K562 (cell line): ENCODE measurements around the gene AFF3. TPM values are rescaled to one million over a fixed set of nuclear protein-coding genes. Genes with fewer than 3 reads are reported as not detected.

ENCODE experiments used
- ATAC-seq: fragments of 200-7000 bp; cut with Tn5 transposase; 3 replicates; pipeline ENCODE4 v1.9.1; 2020; ENCODE audit warnings: moderate library complexity
- BruUV-seq: library from RNA; stranded (reverse); fragments of 400-500 nt; replicated peaks from 2 replicates; lab custom pipeline; 2021; lab: Mats Ljungman, UMichigan
- CTCF ChIA-PET: fragments of 300-600 bp; formaldehyde crosslinking; extraction: SDS; loops from one replicate; lab custom pipeline; 2021; ENCODE audit warnings: low intra/inter-chr PET ratio; lab: Yijun Ruan, JAX
- POLR2A ChIA-PET: fragments of 300-600, 350-650 bp; sonication (Branson Sonifier 250); formaldehyde crosslinking; extraction: SDS; loops from one replicate; lab custom pipeline; 2021; ENCODE audit warnings: antibody characterized with exemption, inconsistent platforms; lab: Yijun Ruan, JAX
- DNase-seq, 4 experiments: peaks; one replicate each; pipeline versions ENCODE4 v3.0.0 to v3.0.0-alpha.2; 2011 to 2018; ENCODE audit warnings: low spot score in 3 of 4, mixed read lengths in 3 of 4; ENCODE audit errors: extremely low read depth in 1 of 4
- FAIRE-seq: peaks from 2 replicates; lab custom pipeline; 2011; peaks lifted over from hg19 to GRCh38; lab: Jason Lieb, UNC
- H2AFZ ChIP-seq: 2 replicates; pipeline ENCODE4 v1.6.0; 2011; ENCODE audit warnings: low read depth, low read length, control low read depth, inconsistent platforms
- H3K27ac ChIP-seq: fragments of 200-600 bp; 3 replicates; pipeline ENCODE4 v1.8.0; 2011; ENCODE audit warnings: low read depth, mild to moderate bottlenecking, control low read depth, inconsistent platforms, low read length, moderate library complexity, mixed read lengths; ENCODE audit errors: extremely low read depth
- H3K27me3 ChIP-seq, 2 experiments: fragments of 300-600 bp in 1 of 2; 2 replicates in 1 of 2; 3 replicates in 1 of 2; pipeline versions ENCODE4 v1.6.0 to v1.8.0; 2011; ENCODE audit warnings: inconsistent platforms in 2 of 2, low read length in 2 of 2, mild to moderate bottlenecking in 1 of 2, mixed read lengths in 1 of 2, moderate library complexity in 1 of 2; ENCODE audit not compliant: control insufficient read depth in 2 of 2, insufficient read depth in 2 of 2
- H3K36me3 ChIP-seq: fragments of 300-600 bp; 3 replicates; pipeline ENCODE4 v1.8.0; 2011; ENCODE audit warnings: mild to moderate bottlenecking, low read length, inconsistent platforms; ENCODE audit not compliant: control insufficient read depth, insufficient read depth
- H3K4me1 ChIP-seq, 2 experiments: fragments of 200-600 bp in 1 of 2; replicated peaks in 1 of 2; 2 replicates in 1 of 2; 3 replicates in 1 of 2; pipeline versions ENCODE4 v1.5.1 to v1.8.0; 2011; ENCODE audit warnings: inconsistent platforms in 2 of 2, low read length in 2 of 2, mild to moderate bottlenecking in 1 of 2, mixed read lengths in 1 of 2, moderate library complexity in 1 of 2; ENCODE audit not compliant: control insufficient read depth in 2 of 2, insufficient read depth in 2 of 2
- H3K4me2 ChIP-seq: 2 replicates; pipeline ENCODE4 v1.6.1; 2011; ENCODE audit warnings: low read length, control low read depth, inconsistent platforms, mixed read lengths; ENCODE audit not compliant: insufficient read depth
- H3K4me3 ChIP-seq: fragments of 200-600 bp; sonication (generic), shearing (Covaris generic); 2 replicates; pipeline ENCODE4 v1.5.1; 2016; ENCODE audit warnings: control low read depth, inconsistent platforms
- H3K79me2 ChIP-seq: fragments of 200-600 bp; 3 replicates; pipeline ENCODE4 v1.8.0; 2011; ENCODE audit warnings: low read length, inconsistent platforms; ENCODE audit not compliant: control insufficient read depth, insufficient read depth
- H3K9ac ChIP-seq, 2 experiments: 2 replicates each; pipeline versions ENCODE4 v1.6.0 to v1.6.1; 2011; ENCODE audit warnings: low read depth in 2 of 2, low read length in 2 of 2, control low read depth in 1 of 2, inconsistent platforms in 1 of 2, mild to moderate bottlenecking in 1 of 2, mixed read lengths in 1 of 2; ENCODE audit not compliant: insufficient read depth in 1 of 2
- H3K9me1 ChIP-seq: one replicate; pipeline ENCODE4 v1.6.0; 2011; ENCODE audit warnings: inconsistent platforms, mild to moderate bottlenecking, low read length, moderate library complexity; ENCODE audit not compliant: control insufficient read depth, insufficient read depth
- H3K9me3 ChIP-seq: replicated peaks from 2 replicates; pipeline ENCODE4 v1.5.1; 2011; ENCODE audit warnings: low read depth, low read length, inconsistent platforms; ENCODE audit not compliant: control insufficient read depth, insufficient read depth
- H4K20me1 ChIP-seq: replicated peaks from 2 replicates; pipeline ENCODE4 v1.6.1; 2011; ENCODE audit warnings: low read length, inconsistent platforms, mixed read lengths; ENCODE audit not compliant: control insufficient read depth, insufficient read depth
- CEBPG ChIP-seq, 3 experiments: fragments of 200-800 bp in 1 of 3; sonication (Bioruptor generic) in 1 of 3; sonication (generic) in 1 of 3; formaldehyde crosslinking in 1 of 3; IDR thresholded peaks in 2 of 3; conservative IDR thresholded peaks in 1 of 3; 2 replicates each; pipeline versions ENCODE4 v1.6.1 to v1.8.0; 2016 to 2022; ENCODE audit warnings: missing compliant biosample characterization in 2 of 3, missing genetic modification characterization in 2 of 3, mild to moderate bottlenecking in 1 of 3, missing genetic modification reagents in 1 of 3
- IRF2 ChIP-seq: sonication (generic); formaldehyde crosslinking; IDR thresholded peaks from 2 replicates; pipeline ENCODE4 v1.8.1; 2022; ENCODE audit warnings: mild to moderate bottlenecking, missing genetic modification reagents
- KAT8 ChIP-seq: fragments of 450-650 bp; IDR thresholded peaks from 2 replicates; pipeline ENCODE4 v1.6.1; 2016; ENCODE audit warnings: low read depth, mild to moderate bottlenecking
- KLF1 ChIP-seq: fragments of 450-650 bp; IDR thresholded peaks from 2 replicates; pipeline ENCODE4 v1.6.1; 2016; ENCODE audit warnings: missing genetic modification characterization, missing compliant biosample characterization
- POLR3A ChIP-seq: IDR thresholded peaks from 2 replicates; pipeline ENCODE4 v1.6.1; 2011; ENCODE audit warnings: borderline replicate concordance, mild to moderate bottlenecking, moderate library complexity; ENCODE audit not compliant: insufficient read length, insufficient read depth; ENCODE audit errors: extremely low read depth
- RBBP5 ChIP-seq: fragments of 200-600 bp; sonication (generic); IDR thresholded peaks from 2 replicates; pipeline ENCODE4 v1.6.1; 2012; ENCODE audit warnings: borderline replicate concordance, mild to moderate bottlenecking, low read length, control low read depth, inconsistent platforms; ENCODE audit not compliant: insufficient read depth, poor library complexity, severe bottlenecking
- SAFB2 ChIP-seq: fragments of 200-400 bp; formaldehyde crosslinking; IDR thresholded peaks from 2 replicates; pipeline ENCODE4 v1.6.1; 2018; ENCODE audit warnings: borderline replicate concordance, low read length, low read depth, moderate library complexity; ENCODE audit not compliant: severe bottlenecking
- SMARCB1 ChIP-seq: IDR thresholded peaks from 2 replicates; pipeline ENCODE4 v1.6.1; 2011; ENCODE audit warnings: improper control_type of control experiment, low read depth; ENCODE audit not compliant: insufficient read length
- SMC3 ChIP-seq: conservative IDR thresholded peaks from 2 replicates; pipeline ENCODE4 v1.6.1; 2011; ENCODE audit warnings: low read depth, low read length, improper control_type of control experiment; ENCODE audit not compliant: insufficient read depth
- SP2 ChIP-seq: IDR thresholded peaks from 2 replicates; pipeline ENCODE4 v1.6.1; 2011; ENCODE audit warnings: mild to moderate bottlenecking, low read depth, low read length, moderate library complexity; ENCODE audit not compliant: poor library complexity, severe bottlenecking; ENCODE audit errors: extremely low read depth
- TCFL5 ChIP-seq: fragments of 250-450 bp; sonication (Bioruptor Pico); conservative IDR thresholded peaks from 2 replicates; pipeline ENCODE4 v1.6.1; 2021; ENCODE audit warnings: mild to moderate bottlenecking, moderate library complexity, matching md5 sums
- WGBS: fragments of 100-300 bp; shearing (Covaris generic); methylation state at CpG from one replicate; pipeline ENCODE4 v1.1.6; 2016; ENCODE audit warnings: low coverage, mixed read lengths; ENCODE audit not compliant: insufficient coverage; ENCODE audit errors: missing lambda C conversion rate; 5-methylcytosine and 5-hydroxymethylcytosine counted together
- in situ Hi-C: fragments of 300-500 bp; cut with MboI; formaldehyde crosslinking; loops from 4 replicates; pipeline ENCODE4 v1.15.0; 2018; ENCODE audit warnings: inconsistent platforms, mixed read lengths
- intact Hi-C: fragments of 100-400 bp; cut with micrococcal nuclease; formaldehyde crosslinking; loops from 2 replicates; pipeline ENCODE4 v1.14.2; 2022
- polyA plus RNA-seq, 8 experiments: library from polyadenylated mRNA; depleted of rRNA in 4 of 8; stranded (reverse) in 5 of 8; unstranded in 3 of 8; fragments of >200 nt; fragmentation: Nextera tagmentation in 2 of 8; fragmentation: Illumina TruSeq in 1 of 8; extraction: Ambion mirVana in 2 of 8; extraction: Trizol in 1 of 8; gene quantifications; 2 replicates each; pipeline versions ENCODE4 v1.2.1 to v1.2.3, GENCODE V29; 2011 to 2014; ENCODE audit warnings: inconsistent platforms in 1 of 8, missing spikeins in 1 of 8
- total RNA-seq, 7 experiments: library from RNA; depleted of rRNA in 6 of 7; stranded (reverse); fragments of >200 nt in 6 of 7; fragmentation: Illumina TruSeq in 2 of 7; extraction: Trizol in 2 of 7; gene quantifications; 2 replicates each; pipeline versions ENCODE4 v1.2.1 to v1.2.3, GENCODE V29; 2011 to 2021; ENCODE audit warnings: low replicate concordance in 1 of 7
- TF ChIP-seq, protein P1 (sequence below): fragments of 250-450 bp; sonication (Bioruptor Pico); IDR thresholded peaks from 2 replicates; pipeline ENCODE4 v1.8.0; 2022; ENCODE audit warnings: inconsistent platforms
- TF ChIP-seq, protein P2 (sequence below): fragments of 250-450 bp; sonication (Bioruptor Pico); IDR thresholded peaks from 2 replicates; pipeline ENCODE4 v1.8.0; 2022; ENCODE audit warnings: moderate library complexity, mild to moderate bottlenecking, inconsistent platforms
- TF ChIP-seq, protein P3 (sequence below), 2 experiments: fragments of 150-350 bp in 1 of 2; IDR thresholded peaks; 2 replicates each; pipeline ENCODE4 v1.6.1; 2012 to 2016; ENCODE audit warnings: low read depth in 2 of 2, low read length in 2 of 2, mild to moderate bottlenecking in 1 of 2, moderate library complexity in 1 of 2

Gene AFF3
- total and polyA plus RNA-seq, 9 of the 15 experiments (the other 6 are each of a cell fraction or from before 2014, with no cell fraction given) = 0.02 to 0.11 TPM; not detected in 7

GRCh38 chr2:100075532-100075931 is 66.9 kb downstream of the AFF3 start (continued):
- TF ChIP-seq, protein P1, sequence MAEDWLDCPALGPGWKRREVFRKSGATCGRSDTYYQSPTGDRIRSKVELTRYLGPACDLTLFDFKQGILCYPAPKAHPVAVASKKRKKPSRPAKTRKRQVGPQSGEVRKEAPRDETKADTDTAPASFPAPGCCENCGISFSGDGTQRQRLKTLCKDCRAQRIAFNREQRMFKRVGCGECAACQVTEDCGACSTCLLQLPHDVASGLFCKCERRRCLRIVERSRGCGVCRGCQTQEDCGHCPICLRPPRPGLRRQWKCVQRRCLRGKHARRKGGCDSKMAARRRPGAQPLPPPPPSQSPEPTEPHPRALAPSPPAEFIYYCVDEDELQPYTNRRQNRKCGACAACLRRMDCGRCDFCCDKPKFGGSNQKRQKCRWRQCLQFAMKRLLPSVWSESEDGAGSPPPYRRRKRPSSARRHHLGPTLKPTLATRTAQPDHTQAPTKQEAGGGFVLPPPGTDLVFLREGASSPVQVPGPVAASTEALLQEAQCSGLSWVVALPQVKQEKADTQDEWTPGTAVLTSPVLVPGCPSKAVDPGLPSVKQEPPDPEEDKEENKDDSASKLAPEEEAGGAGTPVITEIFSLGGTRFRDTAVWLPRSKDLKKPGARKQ (CRISPR knock-in tag) = no peak
- TF ChIP-seq KLF1 (tag) = no peak
- no peak for TF ChIP-seq CEBPG (CRISPR knock-in tag; IDR thresholded peaks at IDR 0.05)
- no peak for TF ChIP-seq CEBPG (tag; conservative IDR thresholded peaks at IDR 0.05 in 1 of 2, IDR thresholded peaks at IDR 0.05 in 1 of 2)
- no peak for TF ChIP-seq SP2
- no peak for TF ChIP-seq SMARCB1
- TF ChIP-seq TCFL5 (CRISPR knock-in tag) = no peak
- no peak for TF ChIP-seq SMC3
- no peak for TF ChIP-seq POLR3A

DNA sequence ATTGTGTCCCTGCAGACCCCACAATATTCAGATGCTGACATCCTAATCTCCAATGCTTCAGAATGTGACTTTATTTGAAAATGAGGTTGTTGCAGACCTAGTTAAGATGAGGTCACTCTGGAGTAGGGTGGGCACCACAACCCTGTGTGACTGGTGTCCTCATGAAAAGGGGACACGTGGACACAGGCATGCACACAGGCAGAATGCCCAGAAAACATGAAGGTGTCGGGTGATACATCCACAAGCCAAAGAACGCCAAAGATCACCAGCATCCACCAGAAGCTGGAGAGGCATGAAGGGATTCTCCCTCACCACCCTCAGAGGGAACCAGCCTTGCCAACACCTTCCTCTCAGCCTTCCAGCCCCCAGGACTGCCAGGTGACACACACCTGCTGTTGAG is 69.3 kb downstream of the AFF3 start:
- CTCF ChIA-PET = no interaction called here
- no peaks in the 10 kb centered on the region for H3K9me1 ChIP-seq
- no peaks in the 10 kb centered on the region for H3K4me1 ChIP-seq
- 0% methylated on average over 3 of the region's 3 CpGs for WGBS
- no peaks in the 10 kb centered on the region for H4K20me1 ChIP-seq
- no peak overlapping the region for H3K4me3 ChIP-seq
- BruUV-seq = no TSS peak
- POLR2A ChIA-PET = interaction anchor here (1.7 kb wide), 1 partner anchor 11 kb away, joined by 4 read pairs; no protein-coding TSS in a partner anchor
- no peaks in the 10 kb centered on the region for H3K79me2 ChIP-seq
- no peak for FAIRE-seq
- no peak overlapping the region for H3K4me2 ChIP-seq
- no peak for ATAC-seq
- H2AFZ ChIP-seq = no peak overlapping the region
- no peaks in the 10 kb centered on the region for H3K36me3 ChIP-seq
- H3K9me3 ChIP-seq = no peaks in the 10 kb centered on the region
- no peak overlapping the region for H3K9ac ChIP-seq
- TF ChIP-seq SAFB2 = no peak
- no peak for TF ChIP-seq RBBP5
- TF ChIP-seq, protein P2, sequence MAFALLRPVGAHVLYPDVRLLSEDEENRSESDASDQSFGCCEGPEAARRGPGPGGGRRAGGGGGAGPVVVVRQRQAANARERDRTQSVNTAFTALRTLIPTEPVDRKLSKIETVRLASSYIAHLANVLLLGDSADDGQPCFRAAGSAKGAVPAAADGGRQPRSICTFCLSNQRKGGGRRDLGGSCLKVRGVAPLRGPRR (CRISPR knock-in tag) = no peak
- no peak for TF ChIP-seq KAT8
- no peak for TF ChIP-seq IRF2 (CRISPR knock-in tag)
- TF ChIP-seq, protein P3, sequence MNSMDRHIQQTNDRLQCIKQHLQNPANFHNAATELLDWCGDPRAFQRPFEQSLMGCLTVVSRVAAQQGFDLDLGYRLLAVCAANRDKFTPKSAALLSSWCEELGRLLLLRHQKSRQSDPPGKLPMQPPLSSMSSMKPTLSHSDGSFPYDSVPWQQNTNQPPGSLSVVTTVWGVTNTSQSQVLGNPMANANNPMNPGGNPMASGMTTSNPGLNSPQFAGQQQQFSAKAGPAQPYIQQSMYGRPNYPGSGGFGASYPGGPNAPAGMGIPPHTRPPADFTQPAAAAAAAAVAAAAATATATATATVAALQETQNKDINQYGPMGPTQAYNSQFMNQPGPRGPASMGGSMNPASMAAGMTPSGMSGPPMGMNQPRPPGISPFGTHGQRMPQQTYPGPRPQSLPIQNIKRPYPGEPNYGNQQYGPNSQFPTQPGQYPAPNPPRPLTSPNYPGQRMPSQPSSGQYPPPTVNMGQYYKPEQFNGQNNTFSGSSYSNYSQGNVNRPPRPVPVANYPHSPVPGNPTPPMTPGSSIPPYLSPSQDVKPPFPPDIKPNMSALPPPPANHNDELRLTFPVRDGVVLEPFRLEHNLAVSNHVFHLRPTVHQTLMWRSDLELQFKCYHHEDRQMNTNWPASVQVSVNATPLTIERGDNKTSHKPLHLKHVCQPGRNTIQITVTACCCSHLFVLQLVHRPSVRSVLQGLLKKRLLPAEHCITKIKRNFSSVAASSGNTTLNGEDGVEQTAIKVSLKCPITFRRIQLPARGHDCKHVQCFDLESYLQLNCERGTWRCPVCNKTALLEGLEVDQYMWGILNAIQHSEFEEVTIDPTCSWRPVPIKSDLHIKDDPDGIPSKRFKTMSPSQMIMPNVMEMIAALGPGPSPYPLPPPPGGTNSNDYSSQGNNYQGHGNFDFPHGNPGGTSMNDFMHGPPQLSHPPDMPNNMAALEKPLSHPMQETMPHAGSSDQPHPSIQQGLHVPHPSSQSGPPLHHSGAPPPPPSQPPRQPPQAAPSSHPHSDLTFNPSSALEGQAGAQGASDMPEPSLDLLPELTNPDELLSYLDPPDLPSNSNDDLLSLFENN (IDR thresholded peaks at IDR 0.05; ENCODE audit: low read depth in 2 of 2, low read length in 2 of 2) = no peak
- no peak for DNase-seq
- intact Hi-C loops (no loop called here), in situ Hi-C loops (no loop called here)
- no peak overlapping the region for H3K27ac ChIP-seq
- H3K27me3 ChIP-seq = peaks cover 6 to 10% of the 10 kb centered on the region in 2 experiments; a peak in 3 of 5 replicates
